Measurements from ENCODE around the gene CDH23. TPM values are rescaled to one million over a fixed set of nuclear protein-coding genes. Genes with fewer than 3 reads are reported as not detected.

The CDH23 gene
- polyA plus RNA-seq, 2 of the 4 experiments (the other 2 are of a cell fraction) = 1.1 to 2.3 TPM

GRCh38 chr10:71807557-71808510, 411.1 kb downstream of the CDH23 start:
- no peak overlapping the region for H3K27ac ChIP-seq
- no peaks in the 10 kb centered on the region for H3K9me3 ChIP-seq
- no peak for DNase-seq (ENCODE audit: low read depth in 1 of 2, low spot score in 1 of 2)
- no peak for FAIRE-seq
- no peak for ATAC-seq
- H3K4me3 ChIP-seq = no peak overlapping the region
- peaks cover 8% of the 10 kb centered on the region; the same call in 2 of the 3 replicates for H3K4me1 ChIP-seq
- WGBS (ENCODE audit: missing lambda C conversion rate) = 86% methylated on average over 21 of the region's 21 CpGs
- POLR2A ChIA-PET = no interaction called here
- H3K4me2 ChIP-seq = no peak overlapping the region
- CTCF ChIA-PET = interaction anchor here (1.0 to 4.7 kb wide), 7 partner anchors 9 to 493 kb away, joined by 3 to 20 read pairs (median 3); no protein-coding TSS in a partner anchor
- TF ChIP-seq EHMT2 (IDR thresholded peaks at IDR 0.05; ENCODE audit: low read depth) = no peak
- TF ChIP-seq NPAS2 (CRISPR knock-in tag; IDR thresholded peaks at IDR 0.05; ENCODE audit: borderline replicate concordance) = no peak

- Histone ChIP-seq H3K4me3 (no peak overlapping the region), H3K9me3 (no peaks in the 10 kb centered on the region), H3K4me1 (peaks cover 18% of the 10 kb centered on the region; the same call in 2 of the 3 replicates), H3K27ac (no peak overlapping the region), H3K4me2 (no peak overlapping the region)
- 93% methylated on average over 25 of the region's 25 CpGs for WGBS (ENCODE audit: missing lambda C conversion rate)
- POLR2A ChIA-PET = no interaction called here
- TF ChIP-seq KDM5A (IDR thresholded peaks at IDR 0.05) (no peak), CTCF (IDR thresholded peaks at IDR 0.05) (no peak), USF2 (IDR thresholded peaks at IDR 0.05) (no peak), HDAC2 (IDR thresholded peaks at IDR 0.05) (no peak), ZNF302 (CRISPR knock-in tag; IDR thresholded peaks at IDR 0.05) (no peak), CHD2 (IDR thresholded peaks at IDR 0.05; ENCODE audit: low read length, partially characterized antibody) (no peak), RCOR1 (IDR thresholded peaks at IDR 0.05; ENCODE audit: low read depth, low read length) (no peak), ESRRA (IDR thresholded peaks at IDR 0.05; ENCODE audit: borderline replicate concordance, low read length) (no peak), RNF2 (IDR thresholded peaks at IDR 0.05; ENCODE audit: borderline replicate concordance, low read depth) (no peak), MYC (IDR thresholded peaks at IDR 0.05; ENCODE audit: borderline replicate concordance, low read length) (no peak), NFE2L2 (conservative IDR thresholded peaks at IDR 0.05; ENCODE audit: low read length) (no peak), CEBPB (IDR thresholded peaks at IDR 0.05) (no peak), CHD4 (IDR thresholded peaks at IDR 0.05; ENCODE audit: borderline replicate concordance) (no peak), HMGXB4 (CRISPR knock-in tag; IDR thresholded peaks at IDR 0.05; ENCODE audit: borderline replicate concordance) (no peak), MAFK (IDR thresholded peaks at IDR 0.05; ENCODE audit: partially characterized antibody) (no peak)
- CTCF ChIA-PET = no interaction called here
- ATAC-seq (no peak), FAIRE-seq (no peak), DNase-seq (ENCODE audit: low read depth in 1 of 2, low spot score in 1 of 2) (no peak)
Measured at GRCh38 chr10:71809628-71810027, 412.9 kb downstream of the CDH23 start.

Measured in A549 (cell line).